Hematopoietic multipotent progenitor cell treated with erythropoietin and hydrocortisone succinate and interleukin-3 and kit ligand, for 6 days (in vitro differentiated cells): ENCODE data around the gene MYH16.
"Not testable (repeated sequence)": the region's sequence is repeated elsewhere in the genome, so short reads cannot be mapped to it uniquely, and the experiment has no call there.

Experiments used
- DNase-seq: peaks from one replicate; pipeline ENCODE4 v3.0.0-alpha.2; 2015

Gene MYH16

GRCh38 chr7:99258501-99258900 lies 14.1 kb upstream of the MYH16 start:
- no peak for DNase-seq

- DNase-seq: no peak
These were observed 12.2 kb upstream of the MYH16 start for GRCh38 chr7:99260395-99260794.

GRCh38 chr7:99261646-99262045 lies 11.0 kb upstream of the MYH16 start:
- DNase-seq: no peak

- peak; percentile 53 for DNase-seq
These were observed 6.7 kb upstream of the MYH16 start for GRCh38 chr7:99265848-99266480.

- DNase-seq: no peak
These were observed 5.2 kb upstream of the MYH16 start for GRCh38 chr7:99267481-99267840.

- DNase-seq: no peak
These were observed 4.6 kb upstream of the MYH16 start for GRCh38 chr7:99267841-99268576.

- DNase-seq: no peak
These were observed 4.1 kb upstream of the MYH16 start for GRCh38 chr7:99268577-99268908.

GRCh38 chr7:99270702-99271101 lies 1.9 kb upstream of the MYH16 start:
- DNase-seq: no peak

GRCh38 chr7:99273561-99273960 lies 922 bp downstream of the MYH16 start:
- DNase-seq: not testable (repeated sequence)

- DNase-seq: not testable (repeated sequence)
These were observed 2.3 kb downstream of the MYH16 start for GRCh38 chr7:99274908-99275307.

- no peak for DNase-seq
These were observed 2.9 kb downstream of the MYH16 start for GRCh38 chr7:99275496-99275895.

- DNase-seq: no peak
These were observed 5.5 kb downstream of the MYH16 start for GRCh38 chr7:99278180-99278579.

- not testable (repeated sequence) for DNase-seq
These were observed 11.5 kb downstream of the MYH16 start for GRCh38 chr7:99284165-99284564.

GRCh38 chr7:99287779-99288534 lies 15.3 kb downstream of the MYH16 start:
- no peak for DNase-seq

- DNase-seq: no peak
These were observed 16.5 kb downstream of the MYH16 start for GRCh38 chr7:99289185-99289584.

- DNase-seq: not testable (repeated sequence)
These were observed 17.5 kb downstream of the MYH16 start for GRCh38 chr7:99290148-99290547.

GRCh38 chr7:99290980-99291607 lies 18.5 kb downstream of the MYH16 start:
- no peak for DNase-seq

GRCh38 chr7:99292127-99292526 lies 19.5 kb downstream of the MYH16 start:
- no peak for DNase-seq

- DNase-seq: no peak
These were observed 20.5 kb downstream of the MYH16 start for GRCh38 chr7:99293167-99293566.

GRCh38 chr7:99293650-99294049 lies 21.0 kb downstream of the MYH16 start:
- no peak for DNase-seq

GRCh38 chr7:99296471-99296870 lies 23.8 kb downstream of the MYH16 start:
- no peak for DNase-seq

GRCh38 chr7:99301496-99301895 lies 28.9 kb downstream of the MYH16 start:
- DNase-seq: no peak

GRCh38 chr7:99305473-99306260 lies 33.0 kb downstream of the MYH16 start:
- DNase-seq: no peak
